ENCODE results near the gene ALDH1L1.

- TF ChIP-seq CTCF (IDR thresholded peaks at IDR 0.05), result no peak
- no peak for TF ChIP-seq EZH2 (IDR thresholded peaks at IDR 0.05; ENCODE audit: borderline replicate concordance, insufficient read depth, low read depth, low read length, poor library complexity, severe bottlenecking)
These were observed 32.4 kb upstream of the ALDH1L1 start for GRCh38 chr3:126212620-126213378.
